Measurements from ENCODE around the gene PHEX.

GRCh38 chrX:22039541-22039940 lies 7.4 kb downstream of the PHEX start:
- TF ChIP-seq POLR2AphosphoS5 (IDR thresholded peaks at IDR 0.05; ENCODE audit: borderline replicate concordance, low read depth, low read length) = no peak
- no peak for TF ChIP-seq EZH2 (IDR thresholded peaks at IDR 0.05)
